ENCODE data around the gene DPF3. TPM values are rescaled to one million over a fixed set of nuclear protein-coding genes. Genes with fewer than 3 reads are reported as not detected.
A peak's percentile ranks its signal among the peaks of the same experiment; 100 is the strongest.

DPF3 gene
- total and polyA plus RNA-seq, 8 donors = 1.4 to 3.6 (median 1.9) TPM

DNA sequence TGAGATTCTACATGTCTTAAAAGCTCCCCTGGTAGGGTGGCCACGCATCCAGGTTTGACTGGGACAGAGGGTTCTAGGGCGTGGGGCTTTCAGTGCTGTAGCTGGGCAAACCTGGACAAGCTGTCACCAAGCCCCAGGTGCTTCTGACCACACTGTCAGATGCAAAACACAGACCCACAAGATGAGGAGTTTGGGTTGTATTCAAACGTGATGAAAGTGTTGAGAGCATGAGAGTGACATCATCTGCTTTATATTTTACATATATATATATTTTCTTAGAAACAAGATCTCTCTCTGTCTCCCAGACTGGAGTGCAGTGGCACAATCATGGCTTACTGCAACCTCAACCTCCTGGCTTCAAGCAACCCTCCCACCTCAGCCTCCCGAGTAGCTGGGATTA, 210.1 kb downstream of the DPF3 start:
- intact Hi-C loops (cut with DNase I) = no loop called here
- ATAC-seq (no peak), DNase-seq (no peak)
- H3K4me3 ChIP-seq = no peak overlapping the region
- no peaks in the 10 kb centered on the region for H3K9me3 ChIP-seq
- H3K27ac ChIP-seq = no peak overlapping the region
- peaks cover 0 to 11% of the 10 kb centered on the region in 2 donors for H3K27me3 ChIP-seq
- no peaks in the 10 kb centered on the region for H3K4me1 ChIP-seq
- TF ChIP-seq, protein P1, sequence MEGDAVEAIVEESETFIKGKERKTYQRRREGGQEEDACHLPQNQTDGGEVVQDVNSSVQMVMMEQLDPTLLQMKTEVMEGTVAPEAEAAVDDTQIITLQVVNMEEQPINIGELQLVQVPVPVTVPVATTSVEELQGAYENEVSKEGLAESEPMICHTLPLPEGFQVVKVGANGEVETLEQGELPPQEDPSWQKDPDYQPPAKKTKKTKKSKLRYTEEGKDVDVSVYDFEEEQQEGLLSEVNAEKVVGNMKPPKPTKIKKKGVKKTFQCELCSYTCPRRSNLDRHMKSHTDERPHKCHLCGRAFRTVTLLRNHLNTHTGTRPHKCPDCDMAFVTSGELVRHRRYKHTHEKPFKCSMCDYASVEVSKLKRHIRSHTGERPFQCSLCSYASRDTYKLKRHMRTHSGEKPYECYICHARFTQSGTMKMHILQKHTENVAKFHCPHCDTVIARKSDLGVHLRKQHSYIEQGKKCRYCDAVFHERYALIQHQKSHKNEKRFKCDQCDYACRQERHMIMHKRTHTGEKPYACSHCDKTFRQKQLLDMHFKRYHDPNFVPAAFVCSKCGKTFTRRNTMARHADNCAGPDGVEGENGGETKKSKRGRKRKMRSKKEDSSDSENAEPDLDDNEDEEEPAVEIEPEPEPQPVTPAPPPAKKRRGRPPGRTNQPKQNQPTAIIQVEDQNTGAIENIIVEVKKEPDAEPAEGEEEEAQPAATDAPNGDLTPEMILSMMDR (IDR thresholded peaks at IDR 0.05) = no peak
- H3K36me3 ChIP-seq = no peaks in the 10 kb centered on the region

DNA sequence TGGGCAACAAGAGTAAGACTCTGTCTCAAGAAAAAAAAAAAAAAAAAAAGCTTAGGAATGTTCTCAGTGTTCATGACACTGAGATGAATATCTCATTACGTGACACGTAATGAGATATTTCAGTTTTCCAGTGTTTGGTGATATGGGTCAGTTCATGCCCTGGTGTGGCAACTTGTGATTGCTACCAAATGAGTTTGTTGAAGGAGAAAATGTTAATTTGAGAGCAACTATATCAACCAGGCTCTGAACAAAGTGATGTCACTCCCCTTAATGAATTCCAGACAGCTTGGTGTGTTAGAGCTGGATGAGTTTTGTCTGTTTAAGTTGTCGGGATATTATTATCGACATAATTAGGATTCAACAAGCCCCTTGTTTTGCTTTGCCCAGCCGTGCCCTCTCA, 211.7 kb downstream of the DPF3 start:
- ATAC-seq = no peak
- Histone ChIP-seq H3K27ac (no peak overlapping the region), H3K27me3 (peaks cover 0 to 11% of the 10 kb centered on the region in 2 donors), H3K36me3 (no peaks in the 10 kb centered on the region), H3K4me1 (no peaks in the 10 kb centered on the region), H3K4me3 (no peak overlapping the region), H3K9me3 (no peaks in the 10 kb centered on the region)
- TF ChIP-seq, protein P1 (IDR thresholded peaks at IDR 0.05) = no peak
- DNase-seq = no peak
- intact Hi-C loops (cut with DNase I) = no loop called here

DNA sequence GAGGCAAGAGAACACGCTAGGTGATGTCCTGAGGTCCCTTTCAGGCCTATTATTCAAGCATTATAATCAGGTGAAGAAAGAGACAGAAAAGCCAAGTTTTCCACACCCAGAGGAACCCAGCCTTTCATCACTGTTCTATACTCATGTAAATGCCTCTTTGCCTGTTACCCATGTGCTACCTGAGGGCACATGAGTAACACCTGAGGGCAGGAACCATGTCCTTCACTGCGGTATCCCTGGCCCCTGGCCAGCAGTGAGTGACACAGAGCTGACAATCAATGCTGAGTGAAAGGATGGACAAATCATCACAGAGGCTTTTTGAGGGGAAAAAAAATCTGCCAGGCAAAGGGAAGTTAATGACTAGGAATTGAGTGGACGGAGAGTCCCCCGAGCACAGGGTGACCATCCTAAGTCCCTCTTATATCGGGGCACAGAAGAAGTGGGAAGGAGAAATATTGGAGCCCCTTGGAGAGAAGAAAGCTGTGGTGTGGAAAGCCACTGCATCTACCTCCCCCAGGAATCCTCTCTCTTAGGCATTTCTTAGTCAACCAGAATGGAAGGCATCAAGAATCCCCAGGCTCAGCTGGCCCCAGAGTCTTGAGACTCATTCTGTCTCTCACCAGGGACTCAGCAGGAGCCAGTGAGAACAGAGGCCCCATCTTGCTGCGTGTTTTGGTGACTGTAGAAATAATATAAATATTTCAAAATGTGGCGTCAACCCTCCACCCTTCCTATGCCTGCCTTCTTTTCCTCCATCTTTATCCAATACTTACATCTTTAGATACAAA, 212.9 kb downstream of the DPF3 start:
- Histone ChIP-seq H3K36me3 (no peaks in the 10 kb centered on the region), H3K27ac (no peak overlapping the region), H3K4me1 (no peaks in the 10 kb centered on the region), H3K4me3 (no peak overlapping the region), H3K27me3 (peaks cover 0 to 11% of the 10 kb centered on the region in 2 donors), H3K9me3 (no peaks in the 10 kb centered on the region)
- intact Hi-C loops (cut with DNase I) = no loop called here
- TF ChIP-seq, protein P1 (IDR thresholded peaks at IDR 0.05) = no peak
- DNase-seq (no peak), ATAC-seq (no peak)

DNA sequence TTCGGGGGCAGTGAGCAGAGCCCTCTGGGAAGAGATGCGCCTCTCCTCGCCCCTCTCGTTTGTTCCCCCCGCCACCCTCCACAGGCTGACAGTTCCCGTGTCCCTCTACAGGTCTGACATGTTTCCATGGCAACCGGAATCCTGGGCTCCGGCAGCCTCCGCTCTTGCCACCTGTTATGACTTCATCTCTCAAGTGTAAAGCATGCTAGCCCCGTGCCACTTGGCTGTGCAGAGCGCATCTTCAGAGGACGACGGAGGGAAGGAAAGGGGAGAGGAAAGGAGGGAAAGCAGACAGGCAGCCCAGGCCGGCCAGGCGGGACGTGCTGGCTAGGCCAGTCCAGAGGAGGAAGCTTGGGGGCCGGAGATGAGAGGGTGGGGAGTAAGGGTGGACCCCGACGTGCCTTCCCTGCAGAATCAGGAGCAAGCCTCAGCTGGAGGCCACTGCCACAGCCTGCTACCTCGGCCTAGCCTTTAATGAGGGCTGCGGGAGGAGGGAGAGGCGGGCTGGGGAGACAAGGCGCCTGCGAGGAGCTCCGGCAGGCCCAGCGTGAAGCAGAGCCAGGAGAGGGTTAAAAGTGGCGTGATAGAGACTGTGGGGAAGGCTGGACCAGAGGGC, 214.3 kb downstream of the DPF3 start:
- H3K27ac ChIP-seq = no peak overlapping the region
- no peak overlapping the region for H3K4me3 ChIP-seq
- no peaks in the 10 kb centered on the region for H3K4me1 ChIP-seq
- TF ChIP-seq, protein P1 (IDR thresholded peaks at IDR 0.05) = no peak
- DNase-seq (peak in 1 of 4 donors; percentile 18), ATAC-seq (no peak)
- H3K9me3 ChIP-seq = no peaks in the 10 kb centered on the region
- H3K27me3 ChIP-seq = peaks cover 0 to 11% of the 10 kb centered on the region in 2 donors
- intact Hi-C loops (cut with DNase I) = no loop called here
- H3K36me3 ChIP-seq = no peaks in the 10 kb centered on the region

DNA sequence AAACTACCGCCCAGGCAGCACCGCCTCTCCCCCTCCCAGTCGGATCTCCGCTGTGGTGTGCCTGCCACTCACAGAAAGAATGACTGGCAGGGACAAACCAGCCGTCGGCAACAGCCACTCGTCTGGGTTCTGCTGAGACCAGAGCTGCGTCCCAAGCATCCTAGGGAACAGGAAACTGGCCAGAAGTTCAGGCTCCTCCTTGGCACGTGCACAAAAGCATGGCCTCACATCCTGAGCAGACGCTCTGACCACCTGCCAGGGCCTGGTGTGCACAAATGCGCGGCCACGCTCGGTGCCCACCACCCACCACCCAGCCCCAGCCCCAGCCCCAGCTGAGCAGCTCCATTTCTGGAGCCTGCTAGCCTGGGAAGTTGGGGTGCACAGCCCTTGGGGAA, 214.8 kb downstream of the DPF3 start:
- no peaks in the 10 kb centered on the region for H3K36me3 ChIP-seq
- TF ChIP-seq, protein P1 (IDR thresholded peaks at IDR 0.05) = no peak
- ATAC-seq = no peak
- DNase-seq = peak in 1 of 4 donors; percentile 28
- intact Hi-C loops (cut with DNase I) = no loop called here
- H3K27me3 ChIP-seq = peaks cover 0 to 11% of the 10 kb centered on the region in 2 donors
- no peaks in the 10 kb centered on the region for H3K4me1 ChIP-seq
- no peak overlapping the region for H3K4me3 ChIP-seq
- no peak overlapping the region for H3K27ac ChIP-seq
- H3K9me3 ChIP-seq = no peaks in the 10 kb centered on the region

All from left lung (tissue), 10 donors.